Measurements from ENCODE around the gene ZBTB20. TPM values are rescaled to one million over a fixed set of nuclear protein-coding genes. Genes with fewer than 3 reads are reported as not detected.

Gene ZBTB20
- total and polyA plus RNA-seq, 9 donors, result 4.3 to 160 (median 107) TPM

DNA sequence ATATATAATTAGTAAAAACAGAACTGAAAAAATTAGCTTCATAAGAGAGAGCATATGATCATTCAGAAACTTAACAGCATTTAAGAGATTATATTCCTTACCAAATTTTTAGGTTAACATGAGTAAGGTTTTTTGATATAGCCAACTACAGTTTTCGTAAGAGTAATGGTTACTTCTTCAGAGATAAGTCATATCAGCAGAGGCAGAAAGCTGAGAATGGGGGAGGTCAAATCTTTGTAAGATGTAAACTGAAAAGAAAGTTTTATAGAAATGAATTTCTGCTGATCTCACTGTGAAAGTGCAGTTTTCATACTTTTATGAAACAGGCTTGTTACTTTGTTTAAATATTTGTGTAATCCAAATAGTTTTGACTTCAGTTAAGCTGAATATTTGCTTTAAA, 193.3 kb downstream of the ZBTB20 start:
- H3K27ac ChIP-seq, result no peak overlapping the region
- no peak for DNase-seq
- WGBS, 3 donors, result 100% methylated on average over 1 of the region's 1 CpG
- no peak overlapping the region for H3K4me3 ChIP-seq
- H3K4me1 ChIP-seq (ENCODE audit: insufficient read depth), result no peaks in the 10 kb centered on the region
- no peaks in the 10 kb centered on the region for H3K36me3 ChIP-seq
- no peak for TF ChIP-seq CTCF (IDR thresholded peaks at IDR 0.05)
- no peak for TF ChIP-seq POLR2A (IDR thresholded peaks at IDR 0.05)
- TF ChIP-seq EP300 (IDR thresholded peaks at IDR 0.05), result no peak
- no peaks in the 10 kb centered on the region for H3K27me3 ChIP-seq
- intact Hi-C loops (cut with DNase I), result no loop called here
- H3K9me3 ChIP-seq, result no peaks in the 10 kb centered on the region

GRCh38 chr3:114953215-114953799, 193.8 kb downstream of the ZBTB20 start:
- Histone ChIP-seq H3K4me1 (ENCODE audit: insufficient read depth) (no peaks in the 10 kb centered on the region), H3K27ac (no peak overlapping the region), H3K9me3 (no peaks in the 10 kb centered on the region), H3K4me3 (no peak overlapping the region), H3K36me3 (no peaks in the 10 kb centered on the region), H3K27me3 (no peaks in the 10 kb centered on the region)
- TF ChIP-seq EP300 (IDR thresholded peaks at IDR 0.05), result no peak
- TF ChIP-seq CTCF (IDR thresholded peaks at IDR 0.05), result no peak
- WGBS, 3 donors, result 64 to 66% (median 65%) methylated on average over 3 of the region's 3 CpGs
- intact Hi-C loops (cut with DNase I), result no loop called here
- DNase-seq, result no peak

DNA sequence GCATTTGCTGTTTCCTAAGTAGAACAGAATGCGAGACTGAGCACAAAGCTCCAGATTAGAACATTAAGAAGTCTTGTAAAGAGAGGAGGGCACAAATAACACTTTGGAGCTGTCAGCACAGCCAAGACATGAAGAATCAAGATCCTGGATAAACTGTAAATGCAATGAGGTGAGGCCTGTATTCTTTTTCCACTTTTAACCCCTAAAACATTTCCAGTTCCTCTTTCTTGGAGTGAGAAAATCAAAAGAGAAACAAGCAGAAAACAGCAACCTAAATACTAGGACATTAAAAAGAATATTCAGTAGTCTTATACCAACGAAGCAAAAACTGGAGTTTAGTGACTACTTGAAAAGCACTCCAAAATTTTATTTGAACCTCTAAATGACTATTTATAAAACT, 204.3 kb downstream of the ZBTB20 start:
- Histone ChIP-seq H3K4me1 (ENCODE audit: insufficient read depth) (peaks cover 1% of the 10 kb centered on the region), H3K36me3 (no peaks in the 10 kb centered on the region), H3K9me3 (no peaks in the 10 kb centered on the region), H3K27ac (no peak overlapping the region), H3K4me3 (no peak overlapping the region), H3K27me3 (no peaks in the 10 kb centered on the region)
- DNase-seq, result no peak
- TF ChIP-seq CTCF (IDR thresholded peaks at IDR 0.05), result no peak
- no peak for TF ChIP-seq EP300 (IDR thresholded peaks at IDR 0.05)
- no peak for TF ChIP-seq POLR2A (IDR thresholded peaks at IDR 0.05)
- 93 to 99% (median 96%) methylated on average over 2 of the region's 2 CpGs for WGBS, 3 donors
- intact Hi-C loops (cut with DNase I), result no loop called here

- no peak overlapping the region for H3K4me3 ChIP-seq
- no peak for DNase-seq
- 87 to 93% (median 90%) methylated on average over 3 of the region's 3 CpGs for WGBS, 3 donors
- H3K9me3 ChIP-seq, result no peaks in the 10 kb centered on the region
- TF ChIP-seq CTCF (IDR thresholded peaks at IDR 0.05), result no peak
- no peak for TF ChIP-seq POLR2A (IDR thresholded peaks at IDR 0.05)
- no peak for TF ChIP-seq EP300 (IDR thresholded peaks at IDR 0.05)
- H3K27me3 ChIP-seq, result no peaks in the 10 kb centered on the region
- H3K36me3 ChIP-seq, result no peaks in the 10 kb centered on the region
- no peak overlapping the region for H3K27ac ChIP-seq
- peaks cover 1% of the 10 kb centered on the region for H3K4me1 ChIP-seq (ENCODE audit: insufficient read depth)
- intact Hi-C loops (cut with DNase I), result no loop called here
These were observed 205.3 kb downstream of the ZBTB20 start for GRCh38 chr3:114941626-114942309.
